ENCODE data around the gene SLC46A1. TPM values are rescaled to one million over a fixed set of nuclear protein-coding genes. Genes with fewer than 3 reads are reported as not detected.

SLC46A1 gene
- total and polyA plus RNA-seq, 10 of the 15 experiments (the other 5 are each of a cell fraction or from before 2014, with no cell fraction given) = 1.7 to 6.9 (median 4.0) TPM

DNA sequence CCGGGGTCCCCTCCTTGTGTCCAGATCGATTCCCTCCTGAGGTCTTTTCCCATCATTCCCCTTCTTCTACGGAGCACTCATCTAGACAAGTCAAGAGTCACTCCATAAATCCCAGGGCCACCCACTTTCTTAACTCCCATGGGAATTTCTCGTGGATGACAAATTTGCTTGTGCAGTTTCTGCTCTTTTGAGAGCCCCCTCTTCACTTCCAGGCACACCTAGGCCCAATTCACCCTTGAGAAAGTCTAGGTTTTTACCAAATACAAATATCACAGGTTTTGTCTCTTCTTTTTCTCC, 48.2 kb downstream of the SLC46A1 start:
- TF ChIP-seq, protein P1, sequence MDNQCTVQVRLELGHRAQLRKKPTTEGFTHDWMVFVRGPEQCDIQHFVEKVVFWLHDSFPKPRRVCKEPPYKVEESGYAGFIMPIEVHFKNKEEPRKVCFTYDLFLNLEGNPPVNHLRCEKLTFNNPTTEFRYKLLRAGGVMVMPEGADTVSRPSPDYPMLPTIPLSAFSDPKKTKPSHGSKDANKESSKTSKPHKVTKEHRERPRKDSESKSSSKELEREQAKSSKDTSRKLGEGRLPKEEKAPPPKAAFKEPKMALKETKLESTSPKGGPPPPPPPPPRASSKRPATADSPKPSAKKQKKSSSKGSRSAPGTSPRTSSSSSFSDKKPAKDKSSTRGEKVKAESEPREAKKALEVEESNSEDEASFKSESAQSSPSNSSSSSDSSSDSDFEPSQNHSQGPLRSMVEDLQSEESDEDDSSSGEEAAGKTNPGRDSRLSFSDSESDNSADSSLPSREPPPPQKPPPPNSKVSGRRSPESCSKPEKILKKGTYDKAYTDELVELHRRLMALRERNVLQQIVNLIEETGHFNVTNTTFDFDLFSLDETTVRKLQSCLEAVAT (IDR thresholded peaks at IDR 0.05) = 0 out of 2 replicates have a peak, but pooled peaks have one; percentile 5
- TF ChIP-seq TCF7 (IDR thresholded peaks at IDR 0.05; ENCODE audit: borderline replicate concordance) = no peak
- 0 out of 2 replicates have a peak, but pooled peaks have one; percentile 1 for TF ChIP-seq RUNX3 (IDR thresholded peaks at IDR 0.05; ENCODE audit: low read length)
- TF ChIP-seq, protein P2, sequence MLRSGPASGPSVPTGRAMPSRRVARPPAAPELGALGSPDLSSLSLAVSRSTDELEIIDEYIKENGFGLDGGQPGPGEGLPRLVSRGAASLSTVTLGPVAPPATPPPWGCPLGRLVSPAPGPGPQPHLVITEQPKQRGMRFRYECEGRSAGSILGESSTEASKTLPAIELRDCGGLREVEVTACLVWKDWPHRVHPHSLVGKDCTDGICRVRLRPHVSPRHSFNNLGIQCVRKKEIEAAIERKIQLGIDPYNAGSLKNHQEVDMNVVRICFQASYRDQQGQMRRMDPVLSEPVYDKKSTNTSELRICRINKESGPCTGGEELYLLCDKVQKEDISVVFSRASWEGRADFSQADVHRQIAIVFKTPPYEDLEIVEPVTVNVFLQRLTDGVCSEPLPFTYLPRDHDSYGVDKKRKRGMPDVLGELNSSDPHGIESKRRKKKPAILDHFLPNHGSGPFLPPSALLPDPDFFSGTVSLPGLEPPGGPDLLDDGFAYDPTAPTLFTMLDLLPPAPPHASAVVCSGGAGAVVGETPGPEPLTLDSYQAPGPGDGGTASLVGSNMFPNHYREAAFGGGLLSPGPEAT (IDR thresholded peaks at IDR 0.05; ENCODE audit: low read depth) = peak; percentile 64; the same call in 1 of the 2 replicates
- peak; percentile 85 for TF ChIP-seq MEF2B (IDR thresholded peaks at IDR 0.05; ENCODE audit: partially characterized antibody, poor library complexity, severe bottlenecking)
- peak; percentile 20; the same call in 1 of the 2 replicates for TF ChIP-seq HDAC2 (IDR thresholded peaks at IDR 0.05)
- intact Hi-C loops (cut with micrococcal nuclease; ENCODE audit: unreplicated experiment) (loop anchor here (1.0 kb wide), 1 partner anchor 23 kb away; the partner anchor contains the start of genes IFT20 and TNFAIP1), in situ Hi-C loops (cut with MboI) (no loop called here)
- ChIA-PET CTCF (interaction anchor here (1.0 to 5.1 kb wide), 5 partner anchors 9 to 61 kb away, joined by 3 to 29 read pairs (median 4); partner anchors contain the start of genes IFT20 and TNFAIP1), SMC1A (ENCODE audit: uncharacterized antibody, unreplicated experiment) (interaction anchor here (0.7 to 4.7 kb wide), 7 partner anchors 9 to 553 kb away, joined by 3 to 27 read pairs (median 4); partner anchors contain the start of genes IFT20 and TNFAIP1), POLR2A (interaction anchor here (0.9 to 3.0 kb wide), 3 partner anchors 11 to 38 kb away, joined by 3 to 26 read pairs (median 8); partner anchors contain the start of genes IFT20, TNFAIP1 and VTN), RAD21 (ENCODE audit: unreplicated experiment) (interaction anchor here (0.7 to 3.3 kb wide), 5 partner anchors 20 to 219 kb away, joined by 3 to 31 read pairs (median 3); partner anchors contain the start of genes ALDOC, IFT20 and TNFAIP1)
- peak overlapping the region; percentile 92 for H3K4me3 ChIP-seq
- peak overlapping the region; percentile 99 for H3K9ac ChIP-seq (ENCODE audit: control insufficient read depth, insufficient read depth, low read length)
- H3K4me1 ChIP-seq (ENCODE audit: control insufficient read depth, insufficient read depth, low read length) = peaks cover 2% of the 10 kb centered on the region; the same call in 1 of the 2 replicates
- peak overlapping the region; percentile 85 for H2AFZ ChIP-seq (ENCODE audit: control insufficient read depth, low read depth, low read length)
- FAIRE-seq (no peak), ATAC-seq (no peak), DNase-seq (ENCODE audit: low read depth, low spot score) (no peak)
- no peaks in the 10 kb centered on the region for H4K20me1 ChIP-seq (ENCODE audit: control insufficient read depth, insufficient read depth)
- peaks cover 30% of the 10 kb centered on the region for H3K79me2 ChIP-seq (ENCODE audit: control insufficient read depth, insufficient read depth, low read length)
- no peaks in the 10 kb centered on the region for H3K27me3 ChIP-seq (replicated peaks in 1 of 2; ENCODE audit: control insufficient read depth in 2 of 2, insufficient read depth in 2 of 2, low read length in 1 of 2)
- 0% methylated on average over 4 of the region's 4 CpGs for WGBS (ENCODE audit: insufficient coverage, insufficient replicate concordance, low lambda C conversion rate, missing lambda C conversion rate)
- peaks cover 2 to 14% of the 10 kb centered on the region in 2 experiments for H3K36me3 ChIP-seq (ENCODE audit: control insufficient read depth in 2 of 2, insufficient read depth in 2 of 2, low read length in 1 of 2)
- H3K27ac ChIP-seq (ENCODE audit: control insufficient read depth, insufficient read depth) = peak overlapping the region; percentile 60
- H3K9me3 ChIP-seq (replicated peaks; ENCODE audit: control insufficient read depth, insufficient read depth, low read length) = no peaks in the 10 kb centered on the region
- no TSS peak for BruUV-seq (replicated peaks)
- peak overlapping the region; percentile 85 for H3K4me2 ChIP-seq (ENCODE audit: control insufficient read depth, insufficient read depth)
